ENCODE measurements around the gene TMEM184A. TPM values are rescaled to one million over a fixed set of nuclear protein-coding genes. Genes with fewer than 3 reads are reported as not detected.

The TMEM184A gene
- total and polyA plus RNA-seq, 9 donors: 0.45 to 4.2 (median 0.57) TPM

- H3K4me1 ChIP-seq (ENCODE audit: control insufficient read depth, insufficient read depth, low read length): no peaks in the 10 kb centered on the region
- H3K4me3 ChIP-seq (ENCODE audit: low read length): no peak overlapping the region
- peaks cover 81% of the 10 kb centered on the region for H3K36me3 ChIP-seq (ENCODE audit: control insufficient read depth, insufficient read depth, low read length)
- WGBS (ENCODE audit: insufficient coverage): 90% methylated on average over 25 of the region's 25 CpGs
- no peaks in the 10 kb centered on the region for H3K9me3 ChIP-seq (replicated peaks; ENCODE audit: control insufficient read depth, low read depth, low read length)
- DNase-seq: no peak
- H3K27me3 ChIP-seq (ENCODE audit: control insufficient read depth, insufficient read depth, low read length): no peaks in the 10 kb centered on the region
- no peak overlapping the region for H3K27ac ChIP-seq (ENCODE audit: low read length)
These were observed 61.6 kb downstream of the TMEM184A start for GRCh38 chr7:1494447-1494846.

- H3K27me3 ChIP-seq (ENCODE audit: control insufficient read depth, insufficient read depth, low read length): no peaks in the 10 kb centered on the region
- no peaks in the 10 kb centered on the region for H3K4me1 ChIP-seq (ENCODE audit: control insufficient read depth, insufficient read depth, low read length)
- no peaks in the 10 kb centered on the region for H3K9me3 ChIP-seq (replicated peaks; ENCODE audit: control insufficient read depth, low read depth, low read length)
- WGBS (ENCODE audit: insufficient coverage): 95% methylated on average over 26 of the region's 26 CpGs
- peaks cover 82% of the 10 kb centered on the region for H3K36me3 ChIP-seq (ENCODE audit: control insufficient read depth, insufficient read depth, low read length)
- no peak for DNase-seq
- no peak overlapping the region for H3K4me3 ChIP-seq (ENCODE audit: low read length)
- H3K27ac ChIP-seq (ENCODE audit: low read length): no peak overlapping the region
These were observed 62.4 kb downstream of the TMEM184A start for GRCh38 chr7:1493571-1493970.

GRCh38 chr7:1493129-1493528 is 62.9 kb downstream of the TMEM184A start:
- Histone ChIP-seq H3K36me3 (ENCODE audit: control insufficient read depth, insufficient read depth, low read length) (peaks cover 84% of the 10 kb centered on the region), H3K4me1 (ENCODE audit: control insufficient read depth, insufficient read depth, low read length) (no peaks in the 10 kb centered on the region), H3K9me3 (replicated peaks; ENCODE audit: control insufficient read depth, low read depth, low read length) (no peaks in the 10 kb centered on the region), H3K4me3 (ENCODE audit: low read length) (no peak overlapping the region), H3K27ac (ENCODE audit: low read length) (no peak overlapping the region), H3K27me3 (ENCODE audit: control insufficient read depth, insufficient read depth, low read length) (no peaks in the 10 kb centered on the region)
- 83% methylated on average over 20 of the region's 20 CpGs for WGBS (ENCODE audit: insufficient coverage)
- no peak for DNase-seq

GRCh38 chr7:1492640-1493039 is 63.4 kb downstream of the TMEM184A start:
- Histone ChIP-seq H3K4me1 (ENCODE audit: control insufficient read depth, insufficient read depth, low read length) (no peaks in the 10 kb centered on the region), H3K27me3 (ENCODE audit: control insufficient read depth, insufficient read depth, low read length) (no peaks in the 10 kb centered on the region), H3K4me3 (ENCODE audit: low read length) (no peak overlapping the region), H3K36me3 (ENCODE audit: control insufficient read depth, insufficient read depth, low read length) (peaks cover 84% of the 10 kb centered on the region), H3K9me3 (replicated peaks; ENCODE audit: control insufficient read depth, low read depth, low read length) (no peaks in the 10 kb centered on the region), H3K27ac (ENCODE audit: low read length) (no peak overlapping the region)
- 92% methylated on average over 17 of the region's 33 CpGs for WGBS (ENCODE audit: insufficient coverage)
- no peak for DNase-seq

Other genes starting within 250 kb of the TMEM184A start
- gene MICALL2, start 96.7 kb downstream of the TMEM184A start, total RNA-seq: 6.2 TPM
- 10 to 100 TPM in 1 of 8 donors, 1 to 10 TPM in 7; 4.4 to 13.3 (median 7.5) TPM for gene MICALL2, start 96.7 kb downstream of the TMEM184A start, polyA plus RNA-seq (ENCODE audit: insufficient read depth in 1 of 8, insufficient read length in 8 of 8, low replicate concordance in 1 of 8)
- 16.7 TPM for gene INTS1, start 51.8 kb downstream of the TMEM184A start, total RNA-seq
- gene INTS1, start 51.8 kb downstream of the TMEM184A start, polyA plus RNA-seq (ENCODE audit: insufficient read depth in 1 of 8, insufficient read length in 8 of 8, low replicate concordance in 1 of 8): 10 to 100 TPM; 38.1 to 63.4 (median 51.9) TPM
- 7.9 TPM for gene MAFK, start 25.5 kb downstream of the TMEM184A start, total RNA-seq
- gene MAFK, start 25.5 kb downstream of the TMEM184A start, polyA plus RNA-seq (ENCODE audit: insufficient read depth in 1 of 8, insufficient read length in 8 of 8, low replicate concordance in 1 of 8): 10 to 100 TPM in 5 of 8 donors, 1 to 10 TPM in 3; 7.9 to 12.5 (median 10.5) TPM
- gene PSMG3, start 13.8 kb upstream of the TMEM184A start, total RNA-seq: 35.5 TPM
- gene PSMG3, start 13.8 kb upstream of the TMEM184A start, polyA plus RNA-seq (ENCODE audit: insufficient read depth in 1 of 8, insufficient read length in 8 of 8, low replicate concordance in 1 of 8): 10 to 100 TPM; 19.8 to 27.4 (median 23.4) TPM
- gene ELFN1, start 114.1 kb upstream of the TMEM184A start, total RNA-seq: 4.4 TPM
- gene ELFN1, start 114.1 kb upstream of the TMEM184A start, polyA plus RNA-seq (ENCODE audit: insufficient read depth in 1 of 8, insufficient read length in 8 of 8, low replicate concordance in 1 of 8): 10 to 100 TPM in 2 of 8 donors, 1 to 10 TPM in 6; 2.8 to 10.7 (median 8.2) TPM